HG03045 (cell line): Measurements from ENCODE around the gene C10orf67.
"Not testable (repeated sequence)": the region's sequence is repeated elsewhere in the genome, so short reads cannot be mapped to it uniquely, and the experiment has no call there.

Source experiments
- ATAC-seq: cut with Tn5 transposase; IDR thresholded peaks from one replicate; pipeline ENCODE4 v1.9.1; 2021; ENCODE audit warnings: mild to moderate bottlenecking, moderate library complexity; ENCODE audit not compliant: unreplicated experiment

The C10orf67 gene

GRCh38 chr10:23344241-23344841, at the start of gene C10orf67:
TSS of gene C10orf67 (minus strand) at chr10:23344797. CDS start at chr10:23344774, 23 bp downstream.
- ATAC-seq: no peak

- no peak for ATAC-seq
Observed at GRCh38 chr10:23391821-23392220, 47.2 kb upstream of the C10orf67 start.

GRCh38 chr10:23390809-23391208, 46.2 kb upstream of the C10orf67 start:
- no peak for ATAC-seq

GRCh38 chr10:23390408-23390807, 45.8 kb upstream of the C10orf67 start:
- ATAC-seq: not testable (repeated sequence)

- not testable (repeated sequence) for ATAC-seq
Observed at GRCh38 chr10:23387516-23387915, 42.9 kb upstream of the C10orf67 start.

- no peak for ATAC-seq
Observed at GRCh38 chr10:23386052-23386451, 41.5 kb upstream of the C10orf67 start.

- no peak for ATAC-seq
Observed at GRCh38 chr10:23384364-23384763, 39.8 kb upstream of the C10orf67 start.

- ATAC-seq: no peak
Observed at GRCh38 chr10:23383637-23384036, 39.0 kb upstream of the C10orf67 start.

- ATAC-seq: no peak
Observed at GRCh38 chr10:23381298-23382040, 36.9 kb upstream of the C10orf67 start.

- ATAC-seq: no peak
Observed at GRCh38 chr10:23379686-23380085, 35.1 kb upstream of the C10orf67 start.

- ATAC-seq: no peak
Observed at GRCh38 chr10:23376229-23376655, 31.6 kb upstream of the C10orf67 start.

- ATAC-seq: no peak
Observed at GRCh38 chr10:23375366-23375765, 30.8 kb upstream of the C10orf67 start.

- no peak for ATAC-seq
Observed at GRCh38 chr10:23373156-23373555, 28.6 kb upstream of the C10orf67 start.

- ATAC-seq: no peak
Observed at GRCh38 chr10:23371073-23371472, 26.5 kb upstream of the C10orf67 start.

- no peak for ATAC-seq
Observed at GRCh38 chr10:23370106-23370505, 25.5 kb upstream of the C10orf67 start.

GRCh38 chr10:23368816-23369640, 24.4 kb upstream of the C10orf67 start:
- ATAC-seq: peak; percentile 67

GRCh38 chr10:23367896-23368595, 23.4 kb upstream of the C10orf67 start:
- no peak for ATAC-seq

- peak; percentile 43 for ATAC-seq
Observed at GRCh38 chr10:23365417-23366030, 20.9 kb upstream of the C10orf67 start.

- peak; percentile 33 for ATAC-seq
Observed at GRCh38 chr10:23364378-23364777, 19.8 kb upstream of the C10orf67 start.

- no peak for ATAC-seq
Observed at GRCh38 chr10:23363793-23364135, 19.2 kb upstream of the C10orf67 start.
